ENCODE results near the gene GDA. TPM values are rescaled to one million over a fixed set of nuclear protein-coding genes. Genes with fewer than 3 reads are reported as not detected.

Gene GDA
- total and polyA plus RNA-seq, 3 donors from 2014 or later: 1.7 to 3.7 (median 2.1) TPM

GRCh38 chr9:72158680-72159079, 9.4 kb downstream of the GDA start:
- intact Hi-C loops (cut with DNase I; ENCODE audit: low total_unique reads): no loop called here
- TF ChIP-seq CTCF (IDR thresholded peaks at IDR 0.05) (no peak), POLR2A (IDR thresholded peaks at IDR 0.05) (no peak)
- H3K27ac ChIP-seq: no peak overlapping the region
- H3K9me3 ChIP-seq: no peaks in the 10 kb centered on the region
- DNase-seq: no peak
- 91% methylated on average over 3 of the region's 3 CpGs for WGBS, 2 donors
- no peak overlapping the region for H3K4me3 ChIP-seq
- no peaks in the 10 kb centered on the region for H3K36me3 ChIP-seq (ENCODE audit: low read depth, missing control alignments)
- no peaks in the 10 kb centered on the region for H3K27me3 ChIP-seq
- H3K4me1 ChIP-seq: no peaks in the 10 kb centered on the region

- Histone ChIP-seq H3K4me3 (no peak overlapping the region), H3K4me1 (no peaks in the 10 kb centered on the region), H3K27ac (no peak overlapping the region), H3K36me3 (ENCODE audit: low read depth, missing control alignments) (no peaks in the 10 kb centered on the region), H3K9me3 (no peaks in the 10 kb centered on the region), H3K27me3 (no peaks in the 10 kb centered on the region)
- intact Hi-C loops (cut with DNase I; ENCODE audit: low total_unique reads): no loop called here
- 70 to 86% methylated on average over 6 of the region's 6 CpGs for WGBS, 2 donors
- DNase-seq: no peak
- TF ChIP-seq CTCF (IDR thresholded peaks at IDR 0.05) (no peak), POLR2A (IDR thresholded peaks at IDR 0.05) (no peak)
Measured at GRCh38 chr9:72160446-72161123, 11.3 kb downstream of the GDA start.

GRCh38 chr9:72165326-72165725, 16.1 kb downstream of the GDA start:
- Histone ChIP-seq H3K4me1 (no peaks in the 10 kb centered on the region), H3K9me3 (no peaks in the 10 kb centered on the region), H3K27ac (no peak overlapping the region), H3K27me3 (no peaks in the 10 kb centered on the region), H3K4me3 (no peak overlapping the region), H3K36me3 (ENCODE audit: low read depth, missing control alignments) (no peaks in the 10 kb centered on the region)
- intact Hi-C loops (cut with DNase I; ENCODE audit: low total_unique reads): no loop called here
- no peak for DNase-seq
- WGBS, 2 donors: 72 to 77% methylated on average over 7 of the region's 7 CpGs
- TF ChIP-seq POLR2A (IDR thresholded peaks at IDR 0.05) (no peak), CTCF (IDR thresholded peaks at IDR 0.05) (no peak)

- no peak for TF ChIP-seq POLR2A (IDR thresholded peaks at IDR 0.05)
- no peak for TF ChIP-seq CTCF (IDR thresholded peaks at IDR 0.05)
- no peaks in the 10 kb centered on the region for H3K9me3 ChIP-seq
- intact Hi-C loops (cut with DNase I; ENCODE audit: low total_unique reads): no loop called here
- no peak for DNase-seq
- 84 to 86% methylated on average over 4 of the region's 4 CpGs for WGBS, 2 donors
- no peaks in the 10 kb centered on the region for H3K27me3 ChIP-seq
- H3K4me1 ChIP-seq: no peaks in the 10 kb centered on the region
- no peak overlapping the region for H3K4me3 ChIP-seq
- no peak overlapping the region for H3K27ac ChIP-seq
- H3K36me3 ChIP-seq (ENCODE audit: low read depth, missing control alignments): no peaks in the 10 kb centered on the region
Measured at GRCh38 chr9:72165821-72166547, 16.7 kb downstream of the GDA start.
